ENCODE measurements around the gene LENG8. TPM values are rescaled to one million over a fixed set of nuclear protein-coding genes. Genes with fewer than 3 reads are reported as not detected.

Gene LENG8
- total and polyA plus RNA-seq, 2 of the 13 experiments (the other 11 are each of a cell fraction or from before 2014, with no cell fraction given): 14.3 to 41.9 TPM

GRCh38 chr19:54489341-54489740 lies 40.3 kb downstream of the LENG8 start:
- intact Hi-C loops (cut with micrococcal nuclease; ENCODE audit: unreplicated experiment): no loop called here
- 28% methylated on average over 7 of the region's 7 CpGs for WGBS (ENCODE audit: low lambda C conversion rate)
- DNase-seq (ENCODE audit: low spot score): no peak
- Histone ChIP-seq H3K9ac (ENCODE audit: insufficient read depth, low read depth, low read length) (no peak overlapping the region), H3K4me3 (replicated peaks in 1 of 3; ENCODE audit: insufficient read depth in 1 of 3, low read depth in 2 of 3, low read length in 3 of 3) (no peak overlapping the region), H3K36me3 (replicated peaks in 1 of 2; ENCODE audit: control insufficient read depth in 1 of 2, insufficient read depth in 2 of 2, low read length in 2 of 2) (no peaks in the 10 kb centered on the region), H4K20me1 (ENCODE audit: insufficient read depth, low read length) (no peaks in the 10 kb centered on the region), H3K27me3 (ENCODE audit: control insufficient read depth in 1 of 2, insufficient read depth in 2 of 2, low read length in 2 of 2) (peaks cover 2 to 20% of the 10 kb centered on the region in 2 experiments; a peak in 4 of 5 replicates), H3K4me2 (ENCODE audit: low read depth, low read length) (no peak overlapping the region), H3K4me1 (ENCODE audit: insufficient read depth, low read length) (no peaks in the 10 kb centered on the region), H3K79me2 (ENCODE audit: insufficient read depth, low read length) (no peaks in the 10 kb centered on the region), H3K27ac (ENCODE audit: extremely low read length, insufficient read depth, low read length) (no peak overlapping the region), H2AFZ (ENCODE audit: low read length) (no peak overlapping the region), H3K9me3 (ENCODE audit: low read length) (no peaks in the 10 kb centered on the region)
- no peak for FAIRE-seq
- in situ Hi-C loops (cut with HindIII; ENCODE audit: extremely low pct_ligation_motif_present, low pct_unique_long_range_greater_than_20kb): no loop called here
- ChIA-PET CTCF (ENCODE audit: low intra/inter-chr PET ratio, low total read pairs) (no interaction called here), POLR2A (no interaction called here)
- ATAC-seq: no peak
- BruUV-seq (replicated peaks): no TSS peak
- TF ChIP-seq GPN1 (CRISPR knock-in tag; IDR thresholded peaks at IDR 0.05; ENCODE audit: borderline replicate concordance) (no peak), ZNF281 (CRISPR knock-in tag; IDR thresholded peaks at IDR 0.05; ENCODE audit: borderline replicate concordance) (no peak), SIX4 (CRISPR knock-in tag; IDR thresholded peaks at IDR 0.05) (no peak), GLI4 (CRISPR knock-in tag; IDR thresholded peaks at IDR 0.05; ENCODE audit: borderline replicate concordance) (no peak), ZNF354B (CRISPR knock-in tag; IDR thresholded peaks at IDR 0.05) (no peak), ZNF788 (CRISPR knock-in tag; IDR thresholded peaks at IDR 0.05; ENCODE audit: borderline replicate concordance) (no peak), TP53 (CRISPR knock-in tag; conservative IDR thresholded peaks at IDR 0.05) (no peak), ZNF530 (CRISPR knock-in tag; IDR thresholded peaks at IDR 0.05; ENCODE audit: low read depth) (no peak), NKX3-1 (CRISPR knock-in tag; IDR thresholded peaks at IDR 0.05) (no peak), FOXP4 (CRISPR knock-in tag; IDR thresholded peaks at IDR 0.05) (no peak), IKZF4 (CRISPR knock-in tag; IDR thresholded peaks at IDR 0.05; ENCODE audit: borderline replicate concordance, low read depth, not compliant biosample characterization) (no peak), CHD2 (IDR thresholded peaks at IDR 0.05; ENCODE audit: low read depth, low read length) (no peak), DBP (CRISPR knock-in tag; IDR thresholded peaks at IDR 0.05; ENCODE audit: not compliant biosample characterization) (no peak), ZKSCAN1 (IDR thresholded peaks at IDR 0.05; ENCODE audit: low read length) (no peak), ZNF496 (CRISPR knock-in tag; IDR thresholded peaks at IDR 0.05; ENCODE audit: insufficient replicate concordance) (no peak)
- TF ChIP-seq, protein P1, sequence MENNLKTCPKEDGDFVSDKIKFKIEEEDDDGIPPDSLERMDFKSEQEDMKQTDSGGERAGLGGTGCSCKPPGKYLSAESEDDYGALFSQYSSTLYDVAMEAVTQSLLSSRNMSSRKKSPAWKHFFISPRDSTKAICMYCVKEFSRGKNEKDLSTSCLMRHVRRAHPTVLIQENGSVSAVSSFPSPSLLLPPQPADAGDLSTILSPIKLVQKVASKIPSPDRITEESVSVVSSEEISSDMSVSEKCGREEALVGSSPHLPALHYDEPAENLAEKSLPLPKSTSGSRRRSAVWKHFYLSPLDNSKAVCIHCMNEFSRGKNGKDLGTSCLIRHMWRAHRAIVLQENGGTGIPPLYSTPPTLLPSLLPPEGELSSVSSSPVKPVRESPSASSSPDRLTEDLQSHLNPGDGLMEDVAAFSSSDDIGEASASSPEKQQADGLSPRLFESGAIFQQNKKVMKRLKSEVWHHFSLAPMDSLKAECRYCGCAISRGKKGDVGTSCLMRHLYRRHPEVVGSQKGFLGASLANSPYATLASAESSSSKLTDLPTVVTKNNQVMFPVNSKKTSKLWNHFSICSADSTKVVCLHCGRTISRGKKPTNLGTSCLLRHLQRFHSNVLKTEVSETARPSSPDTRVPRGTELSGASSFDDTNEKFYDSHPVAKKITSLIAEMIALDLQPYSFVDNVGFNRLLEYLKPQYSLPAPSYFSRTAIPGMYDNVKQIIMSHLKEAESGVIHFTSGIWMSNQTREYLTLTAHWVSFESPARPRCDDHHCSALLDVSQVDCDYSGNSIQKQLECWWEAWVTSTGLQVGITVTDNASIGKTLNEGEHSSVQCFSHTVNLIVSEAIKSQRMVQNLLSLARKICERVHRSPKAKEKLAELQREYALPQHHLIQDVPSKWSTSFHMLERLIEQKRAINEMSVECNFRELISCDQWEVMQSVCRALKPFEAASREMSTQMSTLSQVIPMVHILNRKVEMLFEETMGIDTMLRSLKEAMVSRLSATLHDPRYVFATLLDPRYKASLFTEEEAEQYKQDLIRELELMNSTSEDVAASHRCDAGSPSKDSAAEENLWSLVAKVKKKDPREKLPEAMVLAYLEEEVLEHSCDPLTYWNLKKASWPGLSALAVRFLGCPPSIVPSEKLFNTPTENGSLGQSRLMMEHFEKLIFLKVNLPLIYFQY (CRISPR knock-in tag; IDR thresholded peaks at IDR 0.05; ENCODE audit: borderline replicate concordance): no peak

All from HepG2 (cell line).